ENCODE data around the gene MAP7D2. TPM values are rescaled to one million over a fixed set of nuclear protein-coding genes. Genes with fewer than 3 reads are reported as not detected.

The MAP7D2 gene
- total and polyA plus RNA-seq, 2 of the 4 experiments (the other 2 are of a cell fraction), result 0.18 to 0.19 TPM

- no peak overlapping the region for H3K27ac ChIP-seq (ENCODE audit: insufficient read depth, low read length)
Measured at GRCh38 chrX:20053537-20053936, 63.2 kb downstream of the MAP7D2 start.

More at GRCh38 chrX:20053537-20053936, 63.2 kb downstream of the MAP7D2 start:
- BruUV-seq (replicated peaks), result no TSS peak
- Histone ChIP-seq H3K79me1 (ENCODE audit: low read depth in 1 of 2, low read length in 2 of 2) (no peaks in the 10 kb centered on the region), H3K27me3 (ENCODE audit: control insufficient read depth, insufficient read depth, low read length) (peaks cover 16% of the 10 kb centered on the region), H2AFZ (replicated peaks; ENCODE audit: low read length, poor library complexity) (no peak overlapping the region), H2AK9ac (replicated peaks; ENCODE audit: low read depth, low read length, poor library complexity) (no peak overlapping the region), H3K9ac (ENCODE audit: low read depth, low read length) (no peak overlapping the region), H3K18ac (ENCODE audit: low read depth, low read length) (no peak overlapping the region), H2AK5ac (ENCODE audit: low read depth, low read length) (no peak overlapping the region), H4K5ac (ENCODE audit: low read depth, low read length) (no peak overlapping the region), H3K9me3 (ENCODE audit: control insufficient read depth, insufficient read depth, low read length) (no peaks in the 10 kb centered on the region), H2BK120ac (ENCODE audit: low read depth, low read length) (no peak overlapping the region), H3K14ac (replicated peaks; ENCODE audit: low read depth, low read length) (no peak overlapping the region), H3K4me1 (ENCODE audit: control insufficient read depth, insufficient read depth, low read length) (no peaks in the 10 kb centered on the region), H4K20me1 (ENCODE audit: insufficient read depth, low read length) (no peaks in the 10 kb centered on the region; the same call in 1 of the 2 replicates), H2BK5ac (ENCODE audit: low read depth, low read length, poor library complexity, severe bottlenecking) (no peak overlapping the region), H2BK15ac (ENCODE audit: low read depth, low read length) (no peak overlapping the region), H3K23ac (ENCODE audit: low read depth, low read length) (no peak overlapping the region), H4K91ac (ENCODE audit: insufficient read depth, low read depth, low read length) (no peak overlapping the region), H3K9me1 (ENCODE audit: insufficient read depth, low read length) (no peaks in the 10 kb centered on the region; the same call in 1 of the 2 replicates), H3K36me3 (ENCODE audit: control insufficient read depth, insufficient read depth, low read length) (no peaks in the 10 kb centered on the region), H3K4me2 (ENCODE audit: low read depth, low read length) (no peak overlapping the region), H3K56ac (ENCODE audit: extremely low read depth, insufficient read depth, low read length) (no peak overlapping the region), H2BK20ac (ENCODE audit: low read depth, low read length) (no peak overlapping the region), H3K4me3 (ENCODE audit: insufficient read depth, low read depth, low read length) (no peak overlapping the region), H3K4ac (ENCODE audit: low read depth, low read length) (no peak overlapping the region), H4K8ac (ENCODE audit: low read depth in 2 of 2, low read length in 2 of 2) (no peak overlapping the region)
- ATAC-seq (ENCODE audit: low read depth) (no peak), DNase-seq (no peak)
- TF ChIP-seq FOS (IDR thresholded peaks at IDR 0.05; ENCODE audit: low read depth, low read length) (no peak), CHD1 (IDR thresholded peaks at IDR 0.05; ENCODE audit: low read depth, low read length) (no peak), MAFK (IDR thresholded peaks at IDR 0.05; ENCODE audit: low read depth, low read length) (peak; percentile 43)
- dilution Hi-C loops (cut with HindIII; ENCODE audit: low sequenced_read_pairs, unreplicated experiment) (no loop called here), in situ Hi-C loops (cut with MboI; ENCODE audit: low sequenced_read_pairs) (loop anchor here (25.0 kb wide), 1 partner anchor 666 kb away; no protein-coding TSS in a partner anchor), intact Hi-C loops (cut with micrococcal nuclease) (no loop called here)
- ChIA-PET POLR2A (ENCODE audit: unreplicated experiment) (no interaction called here), CTCF (no interaction called here)
- WGBS, 2 experiments (ENCODE audit: extremely low coverage in 2 of 2, insufficient read length in 1 of 2), result no CpG with 5 or more reads among the region's 8 CpGs

All from IMR-90 (cell line).